ENCODE measurements around the gene KLK11.

KLK11 gene

DNA sequence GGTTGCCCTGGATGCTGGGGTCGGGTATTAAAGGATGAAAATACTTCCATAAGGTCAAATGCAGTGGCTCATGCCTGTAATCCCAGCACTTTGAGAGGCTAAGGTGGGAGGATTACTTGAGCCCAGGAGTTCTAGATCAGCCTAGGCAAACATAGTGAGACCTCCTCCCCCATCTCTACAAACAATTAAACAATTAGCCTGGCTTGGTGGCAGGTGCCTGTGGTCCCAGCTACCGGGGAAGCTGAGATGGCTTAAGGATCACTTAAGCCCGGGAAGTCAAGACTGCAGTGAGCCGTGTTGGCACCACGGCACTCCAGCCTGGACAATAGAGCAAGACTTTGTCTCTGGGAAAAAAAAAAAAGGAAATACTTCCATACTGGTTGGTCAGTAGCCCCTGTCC, 1.5 kb downstream of the KLK11 start:
- Histone ChIP-seq H3K36me3 (no peaks in the 10 kb centered on the region), H3K27ac (no peak overlapping the region), H3K9me3 (no peaks in the 10 kb centered on the region), H3K27me3 (peaks cover 87% of the 10 kb centered on the region), H3K4me3 (ENCODE audit: low read depth in 1 of 2, low read length in 1 of 2) (no peak overlapping the region), H3K4me1 (ENCODE audit: control insufficient read depth in 1 of 2, insufficient read depth in 1 of 2, low read depth in 1 of 2, low read length in 1 of 2) (no peaks in the 10 kb centered on the region)
- TF ChIP-seq CTCF (IDR thresholded peaks at IDR 0.05), result no peak

DNA sequence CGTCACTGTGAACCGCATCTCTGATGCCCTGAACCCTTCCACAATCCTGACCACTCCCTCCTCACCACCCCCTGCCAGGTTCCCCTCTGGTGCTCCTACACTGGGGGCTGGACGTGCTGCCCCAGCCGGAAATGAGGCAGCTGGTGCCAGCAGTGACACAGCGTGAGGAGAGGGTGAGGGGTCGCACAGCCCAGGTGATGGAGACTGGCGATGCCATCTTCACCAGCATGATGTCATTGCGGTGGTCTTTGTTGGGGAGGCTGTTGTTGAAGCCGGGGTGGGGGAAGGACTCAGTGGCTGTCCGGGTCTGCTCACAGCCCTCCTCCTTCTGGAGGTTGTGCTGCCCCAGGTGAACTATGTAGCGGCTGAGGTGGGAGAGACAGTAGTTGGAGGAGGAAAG, 2.5 kb downstream of the KLK11 start:
- Histone ChIP-seq H3K4me3 (ENCODE audit: low read depth in 1 of 2, low read length in 1 of 2) (no peak overlapping the region), H3K27me3 (peaks cover 97% of the 10 kb centered on the region), H3K27ac (no peak overlapping the region), H3K9me3 (no peaks in the 10 kb centered on the region), H3K4me1 (ENCODE audit: control insufficient read depth in 1 of 2, insufficient read depth in 1 of 2, low read depth in 1 of 2, low read length in 1 of 2) (peaks cover 0 to 4% of the 10 kb centered on the region in 2 experiments), H3K36me3 (no peaks in the 10 kb centered on the region)
- TF ChIP-seq CTCF (IDR thresholded peaks at IDR 0.05), result no peak

GRCh38 chr19:51022526-51022925, 3.9 kb downstream of the KLK11 start:
- H3K27me3 ChIP-seq, result peaks cover 100% of the 10 kb centered on the region
- no peak overlapping the region for H3K27ac ChIP-seq
- H3K9me3 ChIP-seq, result no peaks in the 10 kb centered on the region
- no peaks in the 10 kb centered on the region for H3K36me3 ChIP-seq
- no peak overlapping the region for H3K4me3 ChIP-seq (ENCODE audit: low read depth in 1 of 2, low read length in 1 of 2)
- peaks cover 0 to 10% of the 10 kb centered on the region in 2 experiments for H3K4me1 ChIP-seq (ENCODE audit: control insufficient read depth in 1 of 2, insufficient read depth in 1 of 2, low read depth in 1 of 2, low read length in 1 of 2)
- TF ChIP-seq CTCF (IDR thresholded peaks at IDR 0.05), result no peak

DNA sequence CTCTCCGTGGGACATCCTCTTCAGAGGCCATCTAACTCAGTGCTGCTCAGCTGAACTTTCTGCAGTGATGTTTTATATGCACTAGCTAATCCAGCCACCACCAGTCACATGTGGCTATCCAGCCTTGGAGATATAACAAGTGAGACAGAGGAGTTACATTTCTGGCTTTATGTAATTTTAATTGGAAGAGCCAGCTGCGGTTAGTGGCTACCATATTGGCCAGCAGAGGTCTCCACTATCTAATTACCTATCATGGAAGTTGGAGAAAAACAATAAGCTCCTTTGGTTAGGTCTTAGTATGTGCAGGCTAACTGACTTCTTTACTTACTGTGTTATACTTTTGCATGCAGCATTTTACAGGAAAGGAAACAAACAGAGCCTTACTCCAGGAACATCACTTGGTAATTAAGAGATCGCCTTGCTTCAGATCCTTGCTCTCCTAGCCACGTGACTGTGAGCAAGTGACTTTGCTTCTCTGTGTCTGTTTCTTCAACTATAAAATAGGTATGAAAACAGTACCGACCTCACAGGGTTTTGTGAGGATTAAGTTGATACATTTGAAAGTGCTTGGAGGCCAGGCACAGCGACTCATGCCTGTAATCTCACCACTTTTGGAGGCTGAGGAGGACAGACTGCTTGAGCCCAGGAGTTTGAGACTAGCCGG, 5.3 kb downstream of the KLK11 start:
- H3K4me1 ChIP-seq (ENCODE audit: control insufficient read depth in 1 of 2, insufficient read depth in 1 of 2, low read depth in 1 of 2, low read length in 1 of 2), result peaks cover 0 to 10% of the 10 kb centered on the region in 2 experiments
- no peak overlapping the region for H3K4me3 ChIP-seq (ENCODE audit: low read depth in 1 of 2, low read length in 1 of 2)
- no peaks in the 10 kb centered on the region for H3K36me3 ChIP-seq
- no peaks in the 10 kb centered on the region for H3K9me3 ChIP-seq
- H3K27me3 ChIP-seq, result peaks cover 100% of the 10 kb centered on the region
- TF ChIP-seq CTCF (IDR thresholded peaks at IDR 0.05), result no peak
- H3K27ac ChIP-seq, result no peak overlapping the region

GRCh38 chr19:51019544-51019925, 6.9 kb downstream of the KLK11 start, which contains the start of gene KLK10:
Gene KLK10 (minus strand): TSS chr19:51019709. CDS start chr19:51019130, 579 bp downstream.
- no peak for TF ChIP-seq CTCF (IDR thresholded peaks at IDR 0.05)
- peaks cover 0 to 10% of the 10 kb centered on the region in 2 experiments for H3K4me1 ChIP-seq (ENCODE audit: control insufficient read depth in 1 of 2, insufficient read depth in 1 of 2, low read depth in 1 of 2, low read length in 1 of 2)
- H3K4me3 ChIP-seq (ENCODE audit: low read depth in 1 of 2, low read length in 1 of 2), result peak within 1 kb of the TSS in 1 of 2 experiments; percentile 53
- H3K27me3 ChIP-seq, result peaks cover 100% of the 10 kb centered on the region
- no peaks in the 10 kb centered on the region for H3K36me3 ChIP-seq
- no peaks in the 10 kb centered on the region for H3K9me3 ChIP-seq
- no peak within 1 kb of the TSS for H3K27ac ChIP-seq
